BJ (cell line): ENCODE results near the gene NRG3. TPM values are rescaled to one million over a fixed set of nuclear protein-coding genes. Genes with fewer than 3 reads are reported as not detected.
A peak's percentile ranks its signal among the peaks of the same experiment; 100 is the strongest.

ENCODE experiments used
- CTCF ChIA-PET: fragments of 350-600 bp; formaldehyde crosslinking; extraction: SDS; loops from one replicate; lab custom pipeline; 2021; ENCODE audit warnings: antibody characterized with exemption, inconsistent platforms; lab: Yijun Ruan, JAX
- POLR2A ChIA-PET: fragments of 300-600 bp; sonication (Branson Sonifier 250); formaldehyde crosslinking; extraction: SDS; loops from one replicate; lab custom pipeline; 2021; ENCODE audit warnings: antibody characterized with exemption; lab: Charles Lee
- DNase-seq: peaks from one replicate; pipeline ENCODE4 v3.0.0-alpha.2; 2011; ENCODE audit warnings: low read depth
- H3K27me3 ChIP-seq: 2 replicates; pipeline ENCODE4 v1.6.0; 2011; ENCODE audit warnings: low read length; ENCODE audit not compliant: control insufficient read depth, insufficient read depth
- H3K36me3 ChIP-seq: 2 replicates; pipeline ENCODE4 v1.5.1; 2011; ENCODE audit warnings: low read length; ENCODE audit not compliant: control insufficient read depth, insufficient read depth
- H3K4me3 ChIP-seq: 2 replicates; pipeline ENCODE4 v1.5.1; 2011; ENCODE audit warnings: low read depth, mild to moderate bottlenecking, control low read depth, low read length
- polyA plus RNA-seq: library from polyadenylated mRNA; depleted of rRNA; stranded (reverse); fragments of >200 nt; gene quantifications from 2 replicates; pipeline ENCODE4 v1.2.3, GENCODE V29; 2011
- TF ChIP-seq, protein P1 (sequence below): IDR thresholded peaks from 2 replicates; pipeline ENCODE4 v1.5.1; 2011; ENCODE audit warnings: low read depth, mild to moderate bottlenecking, control low read depth, inconsistent platforms, low read length, moderate library complexity; ENCODE audit not compliant: insufficient read depth

NRG3 gene
- polyA plus RNA-seq, 1 experiment: not detected

DNA sequence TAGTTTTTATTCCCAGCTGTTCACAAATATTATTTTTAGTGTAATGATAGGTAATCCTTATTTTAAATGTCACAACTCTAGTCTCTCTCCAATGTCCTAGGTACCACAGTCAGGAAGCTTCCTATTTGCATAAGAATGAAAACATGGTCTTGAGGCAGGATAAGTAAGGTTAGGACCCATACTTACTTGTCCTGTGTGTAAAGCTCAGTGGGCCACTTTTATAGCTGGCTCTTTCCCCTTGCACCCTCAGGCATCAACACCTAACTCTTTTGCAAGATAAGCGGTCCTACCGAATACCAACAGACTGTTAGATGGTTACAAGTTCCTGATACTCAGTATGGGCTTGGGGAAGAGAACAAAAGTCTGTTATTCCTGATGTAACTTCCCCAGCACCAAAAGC is 986.9 kb downstream of the NRG3 start:
- ChIA-PET POLR2A (no interaction called here), CTCF (interaction anchor here (0.9 to 1.0 kb wide), 2 partner anchors 14 to 50 kb away, joined by 3 read pairs; no protein-coding TSS in a partner anchor)
- H3K27me3 ChIP-seq: no peaks in the 10 kb centered on the region
- no peak overlapping the region for H3K4me3 ChIP-seq
- no peaks in the 10 kb centered on the region for H3K36me3 ChIP-seq
- DNase-seq: no peak
- TF ChIP-seq, protein P1, sequence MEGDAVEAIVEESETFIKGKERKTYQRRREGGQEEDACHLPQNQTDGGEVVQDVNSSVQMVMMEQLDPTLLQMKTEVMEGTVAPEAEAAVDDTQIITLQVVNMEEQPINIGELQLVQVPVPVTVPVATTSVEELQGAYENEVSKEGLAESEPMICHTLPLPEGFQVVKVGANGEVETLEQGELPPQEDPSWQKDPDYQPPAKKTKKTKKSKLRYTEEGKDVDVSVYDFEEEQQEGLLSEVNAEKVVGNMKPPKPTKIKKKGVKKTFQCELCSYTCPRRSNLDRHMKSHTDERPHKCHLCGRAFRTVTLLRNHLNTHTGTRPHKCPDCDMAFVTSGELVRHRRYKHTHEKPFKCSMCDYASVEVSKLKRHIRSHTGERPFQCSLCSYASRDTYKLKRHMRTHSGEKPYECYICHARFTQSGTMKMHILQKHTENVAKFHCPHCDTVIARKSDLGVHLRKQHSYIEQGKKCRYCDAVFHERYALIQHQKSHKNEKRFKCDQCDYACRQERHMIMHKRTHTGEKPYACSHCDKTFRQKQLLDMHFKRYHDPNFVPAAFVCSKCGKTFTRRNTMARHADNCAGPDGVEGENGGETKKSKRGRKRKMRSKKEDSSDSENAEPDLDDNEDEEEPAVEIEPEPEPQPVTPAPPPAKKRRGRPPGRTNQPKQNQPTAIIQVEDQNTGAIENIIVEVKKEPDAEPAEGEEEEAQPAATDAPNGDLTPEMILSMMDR: no peak

DNA sequence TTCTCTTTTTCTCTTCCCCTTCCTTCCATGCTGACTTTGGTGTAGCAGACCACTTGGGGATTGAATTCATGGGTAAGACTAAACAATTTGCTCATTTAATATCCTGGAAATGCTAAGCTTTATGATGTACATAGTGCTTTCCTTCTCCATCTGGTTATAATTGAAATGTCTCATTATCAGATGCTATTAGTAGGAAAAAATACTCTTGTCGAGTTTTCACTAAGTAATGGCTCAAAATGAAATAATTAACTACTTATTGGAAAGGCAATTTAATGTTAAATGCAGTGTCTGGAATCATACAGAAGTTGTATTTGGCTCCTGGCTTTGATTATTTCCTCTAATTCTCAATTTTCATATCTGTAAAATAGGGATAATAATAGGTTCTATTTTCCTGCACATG is 990.4 kb downstream of the NRG3 start:
- H3K4me3 ChIP-seq: no peak overlapping the region
- TF ChIP-seq, protein P1: no peak
- ChIA-PET POLR2A (no interaction called here), CTCF (no interaction called here)
- no peaks in the 10 kb centered on the region for H3K27me3 ChIP-seq
- H3K36me3 ChIP-seq: no peaks in the 10 kb centered on the region
- no peak for DNase-seq

GRCh38 chr10:82866424-82867020 is 991.5 kb downstream of the NRG3 start:
- ChIA-PET POLR2A (no interaction called here), CTCF (no interaction called here)
- Histone ChIP-seq H3K36me3 (no peaks in the 10 kb centered on the region), H3K27me3 (no peaks in the 10 kb centered on the region), H3K4me3 (no peak overlapping the region)
- TF ChIP-seq, protein P1: no peak
- peak; percentile 70 for DNase-seq

GRCh38 chr10:82867056-82867455 is 992.1 kb downstream of the NRG3 start:
- CTCF ChIA-PET: no interaction called here
- POLR2A ChIA-PET: no interaction called here
- no peak overlapping the region for H3K4me3 ChIP-seq

GRCh38 chr10:82874671-82875070 is 999.7 kb downstream of the NRG3 start:
- Histone ChIP-seq H3K27me3 (no peaks in the 10 kb centered on the region), H3K36me3 (no peaks in the 10 kb centered on the region), H3K4me3 (no peak overlapping the region)
- TF ChIP-seq, protein P1: no peak
- POLR2A ChIA-PET: no interaction called here
- CTCF ChIA-PET: interaction anchor here (1.1 kb wide), 1 partner anchor 48 kb away, joined by 3 read pairs; no protein-coding TSS in a partner anchor
- DNase-seq: no peak

More at GRCh38 chr10:82867056-82867455, 992.1 kb downstream of the NRG3 start:
- TF ChIP-seq, protein P1: no peak
- Histone ChIP-seq H3K36me3 (no peaks in the 10 kb centered on the region), H3K27me3 (no peaks in the 10 kb centered on the region)
- no peak for DNase-seq
